Pancreas (tissue), 10 donors: ENCODE measurements around the gene PARD3B. TPM values are rescaled to one million over a fixed set of nuclear protein-coding genes. Genes with fewer than 3 reads are reported as not detected.

Source experiments
- ATAC-seq, 4 donors: fragments of 200-7000 bp; cut with Tn5 transposase; one replicate each; pipeline versions ENCODE4 v1.8.0 to v1.9.1; 2020; ENCODE audit warnings: mild to moderate bottlenecking in 4 of 4, moderate library complexity in 4 of 4
- DNase-seq, 6 donors: peaks; one replicate each; pipeline ENCODE4 v3.0.0-alpha.2; 2020
- FAIRE-seq: peaks from 2 replicates; lab custom pipeline; 2012; peaks lifted over from hg19 to GRCh38; lab: Jason Lieb, UNC
- H3K27ac ChIP-seq, 4 donors: fragments of 200-600 bp; sonication (generic); 1 replicate in 3 of 4; 2 replicates in 1 of 4; pipeline versions ENCODE4 v1.5.0 to v1.8.0; 2020
- H3K27me3 ChIP-seq, 4 donors: fragments of 200-600 bp; one replicate each; pipeline ENCODE4 v1.8.0; 2021
- H3K36me3 ChIP-seq, 3 donors: fragments of 200-600 bp; sonication (generic) in 1 of 3; one replicate each; pipeline versions ENCODE4 v1.5.0 to v1.8.0; 2020 to 2021
- H3K4me1 ChIP-seq, 3 donors: fragments of 200-600 bp; one replicate each; pipeline ENCODE4 v1.8.0; 2021
- H3K4me3 ChIP-seq, 4 donors: fragments of 200-600 bp; sonication (generic) in 2 of 4; one replicate each; pipeline versions ENCODE4 v1.5.0 to v1.8.0; 2020 to 2021
- H3K9me3 ChIP-seq, 4 donors: fragments of 200-600 bp; one replicate each; pipeline ENCODE4 v1.8.0; 2021
- CTCF ChIP-seq, 4 donors: fragments of 200-600 bp; sonication (generic) in 3 of 4; IDR thresholded peaks; one replicate each; pipeline versions ENCODE4 v1.5.0 to v1.8.0; 2021; ENCODE audit warnings: antibody characterized with exemption in 4 of 4
- WGBS, 2 donors: extraction: QIAGEN DNeasy Blood & Tissue Kit; methylation state at CpG; one replicate each; pipeline ENCODE4 v1.1.7; 2013; 5-methylcytosine and 5-hydroxymethylcytosine counted together
- intact Hi-C, 3 donors: fragments of 100-400 bp; cut with DNase I; formaldehyde crosslinking; loops; one replicate each; pipeline versions ENCODE4 v1.11.1 to v1.14.2; 2022
- polyA plus RNA-seq, 2 donors: library from polyadenylated mRNA; stranded (reverse); fragments of 200-250 nt; gene quantifications; one replicate each; pipeline ENCODE4 v1.2.3, GENCODE V29; 2013
- total RNA-seq, 6 donors: library from RNA; stranded (reverse); fragmentation: NEBNext Ultra II Directional in 4 of 6; extraction: Animal tissue kit (Norgen Biotek cat#: 25700) in 4 of 6; gene quantifications; one replicate each; pipeline versions ENCODE4 v1.2.1 to v1.2.4, GENCODE V29; 2021 to 2023
- donor health status: healthy with polysubstance abuse.
- donor health status: DM: no; HTN: no; CAD: no; lungs with moderate emphysema.
- donor health status: DM: no; HTN: no; CAD: no.
- donor health status: control.
- donor health status: control.
- donor health status: Bipolar disorder and iron deficiency.
- donor health status: DM: yes; HTN: yes; CAD: no.
- donor health status: DM: no; HTN: no; CAD: no.
- donor health status: DM: no; HTN: no; CAD: no.
- donor health status: DM: yes; HTN: yes; CAD: no.

Gene PARD3B
- total and polyA plus RNA-seq, 8 donors: 2.8 to 21.5 (median 12.7) TPM

- Histone ChIP-seq H3K4me1 (no peaks in the 10 kb centered on the region), H3K27ac (no peak overlapping the region), H3K27me3 (no peaks in the 10 kb centered on the region), H3K4me3 (no peak overlapping the region), H3K36me3 (no peaks in the 10 kb centered on the region), H3K9me3 (no peaks in the 10 kb centered on the region)
- no peak for TF ChIP-seq CTCF (IDR thresholded peaks at IDR 0.05)
- intact Hi-C loops: no loop called here
- no peak for FAIRE-seq
- ATAC-seq: peak in 1 of 4 donors; percentile 15
- no peak for DNase-seq
- 94 to 95% methylated on average over 3 of the region's 3 CpGs for WGBS, 2 donors
Observed at GRCh38 chr2:204749319-204749718, 204.0 kb downstream of the PARD3B start.

- ATAC-seq (no peak), FAIRE-seq (no peak), DNase-seq (no peak)
- no peaks in the 10 kb centered on the region for H3K9me3 ChIP-seq
- H3K27ac ChIP-seq: no peak overlapping the region
- no peaks in the 10 kb centered on the region for H3K36me3 ChIP-seq
- H3K4me1 ChIP-seq: no peaks in the 10 kb centered on the region
- no peak overlapping the region for H3K4me3 ChIP-seq
- intact Hi-C loops: no loop called here
- TF ChIP-seq CTCF (IDR thresholded peaks at IDR 0.05): no peak
- 95 to 97% methylated on average over 5 of the region's 5 CpGs for WGBS, 2 donors
- H3K27me3 ChIP-seq: no peaks in the 10 kb centered on the region
Observed at GRCh38 chr2:204750389-204750788, 205.1 kb downstream of the PARD3B start.

- TF ChIP-seq CTCF (IDR thresholded peaks at IDR 0.05): no peak
- no peaks in the 10 kb centered on the region for H3K36me3 ChIP-seq
- H3K9me3 ChIP-seq: no peaks in the 10 kb centered on the region
- intact Hi-C loops: no loop called here
- H3K4me3 ChIP-seq: no peak overlapping the region
- FAIRE-seq (no peak), ATAC-seq (no peak), DNase-seq (no peak)
- no peaks in the 10 kb centered on the region for H3K27me3 ChIP-seq
- H3K4me1 ChIP-seq: no peaks in the 10 kb centered on the region
- no peak overlapping the region for H3K27ac ChIP-seq
Observed at GRCh38 chr2:204751472-204751871, 206.2 kb downstream of the PARD3B start.

- no peak overlapping the region for H3K27ac ChIP-seq
- no peak for FAIRE-seq
Observed at GRCh38 chr2:204753841-204754240, 208.6 kb downstream of the PARD3B start.

More at GRCh38 chr2:204753841-204754240, 208.6 kb downstream of the PARD3B start:
- Histone ChIP-seq H3K4me3 (no peak overlapping the region), H3K27me3 (no peaks in the 10 kb centered on the region), H3K4me1 (peaks cover 0 to 4% (median 0%) of the 10 kb centered on the region in 3 donors), H3K36me3 (no peaks in the 10 kb centered on the region), H3K9me3 (no peaks in the 10 kb centered on the region)
- DNase-seq (no peak), ATAC-seq (no peak)
- TF ChIP-seq CTCF (IDR thresholded peaks at IDR 0.05): no peak
- intact Hi-C loops: no loop called here
- WGBS, 2 donors: 92 to 94% methylated on average over 1 of the region's 1 CpG
